HCT116 (cell line): ENCODE results near the gene NSMCE4A. TPM values are rescaled to one million over a fixed set of nuclear protein-coding genes. Genes with fewer than 3 reads are reported as not detected.

Experiments
- ATAC-seq: fragments of 200-7000 bp; cut with Tn5 transposase; 2 replicates; pipeline ENCODE4 v1.9.1; 2020; ENCODE audit warnings: mild to moderate bottlenecking, moderate library complexity
- BruUV-seq: library from RNA; stranded (reverse); fragments of 400-500 nt; replicated peaks from 2 replicates; lab custom pipeline; 2021; lab: Mats Ljungman, UMichigan
- CTCF ChIA-PET: fragments of 300-600 bp; sonication (Branson Sonifier 250); formaldehyde crosslinking; loops from one replicate; lab custom pipeline; 2021; ENCODE audit warnings: antibody characterized with exemption; lab: Charles Lee
- POLR2A ChIA-PET: fragments of 300-600, 350-600 bp; sonication (Branson Sonifier 250); formaldehyde crosslinking; loops from one replicate; lab custom pipeline; 2021; ENCODE audit warnings: antibody characterized with exemption; lab: Charles Lee
- RAD21 ChIA-PET, 2 experiments: fragments of 300-600 bp; sonication (Branson Sonifier 250); formaldehyde crosslinking; loops; one replicate each; lab custom pipeline; 2023; ENCODE audit warnings: low total read pairs in 2 of 2; ENCODE audit not compliant: uncharacterized antibody in 2 of 2, unreplicated experiment in 2 of 2, low non-redundant PET in 1 of 2; lab: Charles Lee
- DNase-seq: peaks from one replicate; pipeline ENCODE4 v3.0.0-alpha.2; 2010; ENCODE audit warnings: low read depth, low spot score
- H2AFZ ChIP-seq: fragments of 200-600 bp; shearing (Covaris generic), sonication (generic); 2 replicates; pipeline ENCODE4 v1.6.1; 2017; ENCODE audit warnings: low read depth, mixed run types, mixed read lengths, antibody characterized with exemption, low read length; ENCODE audit not compliant: poor library complexity, severe bottlenecking
- H3K27ac ChIP-seq: 2 replicates; pipeline ENCODE4 v1.5.1; 2012; ENCODE audit warnings: low read depth, low read length
- H3K27me3 ChIP-seq: fragments of 200-600 bp; sonication (generic); 2 replicates; pipeline ENCODE4 v1.6.1; 2016; ENCODE audit warnings: mixed run types, low read length, mixed read lengths; ENCODE audit not compliant: insufficient read depth
- H3K36me3 ChIP-seq, 2 experiments: fragments of 200-500 bp in 1 of 2; fragments of 200-600 bp in 1 of 2; sonication (Bioruptor generic) in 1 of 2; sonication (generic) in 1 of 2; 2 replicates each; pipeline versions ENCODE4 v1.5.1 to v1.6.1; 2014 to 2016; ENCODE audit warnings: low read length in 2 of 2, inconsistent platforms in 1 of 2, mixed read lengths in 1 of 2, mixed run types in 1 of 2; ENCODE audit not compliant: insufficient read depth in 2 of 2, control insufficient read depth in 1 of 2
- H3K4me1 ChIP-seq, 2 experiments: fragments of 200-600 bp in 1 of 2; sonication (generic) in 1 of 2; 2 replicates each; pipeline versions ENCODE4 v1.5.1 to v1.6.1; 2012 to 2017; ENCODE audit warnings: low read length in 2 of 2, inconsistent platforms in 1 of 2, mild to moderate bottlenecking in 1 of 2, mixed read lengths in 1 of 2, mixed run types in 1 of 2, moderate library complexity in 1 of 2; ENCODE audit not compliant: insufficient read depth in 2 of 2, control insufficient read depth in 1 of 2
- H3K4me2 ChIP-seq: fragments of 200-600 bp; sonication (generic); 2 replicates; pipeline ENCODE4 v1.6.1; 2017; ENCODE audit warnings: mixed run types, low read length, mixed read lengths
- H3K4me3 ChIP-seq, 2 experiments: fragments of 200-600 bp in 1 of 2; sonication (generic) in 1 of 2; replicated peaks in 1 of 2; 2 replicates each; pipeline ENCODE4 v1.5.1; 2011 to 2016; ENCODE audit warnings: low read length in 2 of 2, control low read depth in 1 of 2, low read depth in 1 of 2, mild to moderate bottlenecking in 1 of 2, mixed read lengths in 1 of 2, mixed run types in 1 of 2
- H3K79me2 ChIP-seq: fragments of 200-600 bp; sonication (generic); 2 replicates; pipeline ENCODE4 v1.6.1; 2017; ENCODE audit warnings: mild to moderate bottlenecking, mixed run types, low read length, moderate library complexity, mixed read lengths; ENCODE audit not compliant: insufficient read depth
- H3K9ac ChIP-seq: fragments of 200-600 bp; sonication (generic); 2 replicates; pipeline ENCODE4 v1.6.1; 2016; ENCODE audit warnings: low read length, mixed read lengths
- H3K9me2 ChIP-seq: fragments of 200-600 bp; sonication (generic), shearing (Covaris generic); 2 replicates; pipeline ENCODE4 v1.6.1; 2017; ENCODE audit warnings: mixed run types, mild to moderate bottlenecking, moderate library complexity; ENCODE audit not compliant: insufficient read depth
- H3K9me3 ChIP-seq, 2 experiments: fragments of 200-500 bp in 1 of 2; fragments of 200-600 bp in 1 of 2; sonication (Bioruptor generic) in 1 of 2; sonication (generic) in 1 of 2; 2 replicates each; pipeline ENCODE4 v1.6.1; 2014 to 2017; ENCODE audit warnings: low read length in 2 of 2, mixed read lengths in 2 of 2, inconsistent platforms in 1 of 2, low read depth in 1 of 2, mild to moderate bottlenecking in 1 of 2, mixed run types in 1 of 2, moderate library complexity in 1 of 2; ENCODE audit not compliant: control insufficient read depth in 1 of 2, insufficient read depth in 1 of 2
- H4K20me1 ChIP-seq: fragments of 200-600 bp; sonication (generic), shearing (Covaris generic); 2 replicates; pipeline ENCODE4 v1.6.1; 2017; ENCODE audit warnings: mixed run types, mild to moderate bottlenecking, moderate library complexity; ENCODE audit not compliant: insufficient read depth
- ATF3 ChIP-seq: IDR thresholded peaks from 2 replicates; pipeline ENCODE4 v1.6.1; 2012
- CBX3 ChIP-seq: IDR thresholded peaks from 2 replicates; pipeline ENCODE4 v1.6.1; 2012; ENCODE audit warnings: low read depth
- CEBPB ChIP-seq: IDR thresholded peaks from 2 replicates; pipeline ENCODE4 v1.6.1; 2012; ENCODE audit warnings: low read depth
- EGR1 ChIP-seq: IDR thresholded peaks from 2 replicates; pipeline ENCODE4 v1.6.1; 2012; ENCODE audit warnings: low read depth
- POLR2AphosphoS5 ChIP-seq: IDR thresholded peaks from 2 replicates; pipeline ENCODE4 v1.6.1; 2011; ENCODE audit warnings: mild to moderate bottlenecking, low read depth, low read length, moderate library complexity
- REST ChIP-seq: IDR thresholded peaks from 2 replicates; pipeline ENCODE4 v1.6.1; 2012; ENCODE audit warnings: low read depth
- SIN3A ChIP-seq: IDR thresholded peaks from 2 replicates; pipeline ENCODE4 v1.6.1; 2012; ENCODE audit warnings: low read depth
- ZNF274 ChIP-seq: fragments of 200-500 bp; sonication (Bioruptor generic); IDR thresholded peaks from 2 replicates; pipeline ENCODE4 v1.6.1; 2014; ENCODE audit warnings: mild to moderate bottlenecking, low read depth, low read length, inconsistent platforms
- intact Hi-C: fragments of 100-400 bp; cut with micrococcal nuclease; formaldehyde crosslinking; loops from 2 replicates; pipeline ENCODE4 v1.10.0; 2022
- total RNA-seq: library from RNA; stranded (reverse); gene quantifications from one replicate; pipeline ENCODE4 v1.2.1, GENCODE V29; 2021; ENCODE audit not compliant: unreplicated experiment

NSMCE4A gene
- total RNA-seq, 1 experiment from 2014 or later, result 70.6 TPM

- CTCF ChIA-PET, result no interaction called here
- no peak overlapping the region for H2AFZ ChIP-seq
- no peak overlapping the region for H3K4me3 ChIP-seq
- no peaks in the 10 kb centered on the region for H3K27me3 ChIP-seq
- H3K9me3 ChIP-seq, result no peaks in the 10 kb centered on the region
- POLR2A ChIA-PET, result no interaction called here
- no peak overlapping the region for H3K9ac ChIP-seq
- DNase-seq, result no peak
- no peaks in the 10 kb centered on the region for H3K4me1 ChIP-seq
- no peaks in the 10 kb centered on the region for H4K20me1 ChIP-seq
- no peak overlapping the region for H3K27ac ChIP-seq
- RAD21 ChIA-PET, result no interaction called here
- no peaks in the 10 kb centered on the region for H3K9me2 ChIP-seq
- ATAC-seq, result no peak
- BruUV-seq, result no TSS peak
- no peaks in the 10 kb centered on the region for H3K36me3 ChIP-seq
- no peak overlapping the region for H3K4me2 ChIP-seq
- intact Hi-C loops, result no loop called here
- H3K79me2 ChIP-seq, result no peaks in the 10 kb centered on the region
- TF ChIP-seq EGR1, result no peak
- TF ChIP-seq, all 23 proteins: peak for 0
Measured at GRCh38 chr10:121936295-121936694, 38.7 kb downstream of the NSMCE4A start.

- TF ChIP-seq POLR2AphosphoS5 (no peak), ATF3 (no peak), CBX3 (no peak), REST (no peak), SIN3A (no peak), ZNF274 (no peak), EGR1 (no peak), CEBPB (no peak)
- Histone ChIP-seq H3K79me2 (no peaks in the 10 kb centered on the region), H3K27ac (no peak overlapping the region), H4K20me1 (no peaks in the 10 kb centered on the region), H3K9me2 (no peaks in the 10 kb centered on the region), H3K9me3 (no peaks in the 10 kb centered on the region), H3K4me2 (no peak overlapping the region), H3K4me1 (no peaks in the 10 kb centered on the region), H3K36me3 (no peaks in the 10 kb centered on the region), H3K4me3 (no peak overlapping the region), H2AFZ (no peak overlapping the region), H3K27me3 (no peaks in the 10 kb centered on the region), H3K9ac (no peak overlapping the region)
- DNase-seq, result no peak
- RAD21 ChIA-PET, result no interaction called here
- POLR2A ChIA-PET, result no interaction called here
- BruUV-seq, result no TSS peak
- CTCF ChIA-PET, result no interaction called here
- intact Hi-C loops, result no loop called here
- no peak; the same call in 1 of the 2 replicates for ATAC-seq
Measured at GRCh38 chr10:121935702-121936101, 39.3 kb downstream of the NSMCE4A start.
